Measurements from ENCODE around the gene GPC1.

GPC1 gene

GRCh38 chr2:240458044-240458899, 22.8 kb downstream of the GPC1 start:
- no peak for DNase-seq

- DNase-seq: no peak
Measured at GRCh38 chr2:240458900-240459391, 23.5 kb downstream of the GPC1 start.

DNA sequence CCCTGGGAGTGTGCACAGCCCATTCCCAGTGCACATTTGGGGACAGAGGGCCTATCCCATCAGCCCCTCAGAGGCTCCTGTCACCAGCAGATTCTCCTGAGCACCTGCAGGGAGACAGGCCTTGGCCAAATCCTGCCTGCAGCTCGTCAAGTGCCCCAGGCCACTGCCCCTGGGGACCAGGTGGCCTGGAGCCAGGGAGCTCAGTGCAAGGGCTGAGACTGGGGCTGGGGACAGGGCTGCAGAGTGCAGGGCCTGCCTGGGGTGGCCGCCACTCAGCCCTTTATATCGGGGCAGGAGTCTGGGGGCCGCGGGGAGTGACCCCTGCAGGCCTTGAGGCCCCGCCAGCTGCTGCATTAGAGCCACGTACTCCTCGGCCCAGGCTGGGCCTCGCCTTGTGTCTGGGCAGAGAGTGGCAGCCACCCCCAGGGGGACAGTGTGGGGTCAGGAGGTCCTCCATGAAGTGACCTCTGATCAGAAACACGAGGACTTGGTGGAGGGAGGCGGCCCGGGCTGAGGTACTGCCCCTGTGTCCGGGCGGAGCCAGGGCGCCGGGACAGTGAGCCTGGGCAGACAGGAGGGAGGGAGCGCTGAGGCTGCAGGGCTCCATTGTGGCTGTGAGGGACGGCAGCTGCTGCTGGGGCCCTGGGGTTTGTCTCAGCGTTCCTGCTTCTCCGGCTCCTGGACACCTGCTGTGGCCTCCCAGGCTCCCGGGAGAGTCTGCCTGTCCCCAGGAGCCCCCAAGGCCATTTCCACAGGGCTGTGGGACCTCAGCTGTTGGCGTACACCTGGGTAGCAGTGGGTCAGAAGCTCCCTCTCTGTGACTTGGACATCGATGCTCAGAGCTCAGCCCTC, 24.2 kb downstream of the GPC1 start:
- no peak for DNase-seq

DNA sequence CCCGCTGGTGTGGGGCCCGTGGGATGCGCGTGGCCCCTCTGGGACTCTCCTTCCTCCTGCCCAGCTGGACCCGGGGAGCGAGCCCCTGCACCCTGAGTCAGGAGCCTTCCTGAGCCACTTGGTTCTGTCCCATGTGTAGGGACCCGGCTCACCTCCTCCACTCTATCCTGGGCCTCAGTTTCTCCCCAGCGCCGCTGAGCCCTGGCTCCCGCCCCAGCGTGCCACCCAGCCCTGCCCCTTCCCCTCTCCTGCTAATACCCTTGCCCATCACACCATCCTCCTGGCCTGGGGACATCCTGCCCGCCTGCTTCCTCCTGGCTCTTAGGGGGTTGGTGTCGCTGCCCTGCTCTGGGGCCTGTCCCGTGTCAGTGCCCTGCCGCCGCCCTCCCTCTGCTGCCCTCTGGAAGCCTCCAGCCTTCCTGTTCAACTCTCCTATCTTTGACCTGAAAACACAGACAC, 24.8 kb downstream of the GPC1 start:
- DNase-seq: no peak

- DNase-seq: no peak
Measured at GRCh38 chr2:240460781-240461431, 25.4 kb downstream of the GPC1 start.

GRCh38 chr2:240461471-240462072, 26.1 kb downstream of the GPC1 start:
- DNase-seq: no peak

GRCh38 chr2:240462073-240462706, 26.7 kb downstream of the GPC1 start:
- no peak for DNase-seq

DNA sequence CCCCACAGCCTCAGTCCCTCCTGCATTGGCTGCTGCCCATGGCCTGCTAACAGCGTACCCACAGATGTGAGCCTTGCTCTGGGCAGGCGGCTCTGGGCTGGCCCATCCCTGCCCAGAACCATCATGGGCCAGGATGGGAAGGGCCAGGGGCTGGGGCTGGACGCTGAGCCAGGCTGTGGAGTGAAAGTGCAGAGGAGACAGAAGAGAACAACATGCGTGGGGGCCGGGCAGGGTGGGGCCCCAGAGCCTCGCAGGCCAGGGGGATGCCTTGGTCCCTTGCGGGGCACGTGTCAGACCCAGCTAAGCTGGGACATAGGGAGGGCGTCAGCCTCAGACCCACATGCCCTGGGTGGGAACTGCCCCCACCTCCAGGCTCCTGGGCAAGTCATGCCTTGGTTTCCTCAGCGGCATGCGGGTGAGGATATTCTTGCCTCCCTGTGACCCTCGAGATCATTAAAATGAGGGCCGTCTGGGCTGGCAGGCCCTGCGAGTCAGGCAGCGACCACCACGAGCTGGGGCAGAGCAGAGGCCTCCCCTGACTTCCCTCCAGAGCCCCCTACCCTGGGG, 27.3 kb downstream of the GPC1 start:
- no peak for DNase-seq

DNA sequence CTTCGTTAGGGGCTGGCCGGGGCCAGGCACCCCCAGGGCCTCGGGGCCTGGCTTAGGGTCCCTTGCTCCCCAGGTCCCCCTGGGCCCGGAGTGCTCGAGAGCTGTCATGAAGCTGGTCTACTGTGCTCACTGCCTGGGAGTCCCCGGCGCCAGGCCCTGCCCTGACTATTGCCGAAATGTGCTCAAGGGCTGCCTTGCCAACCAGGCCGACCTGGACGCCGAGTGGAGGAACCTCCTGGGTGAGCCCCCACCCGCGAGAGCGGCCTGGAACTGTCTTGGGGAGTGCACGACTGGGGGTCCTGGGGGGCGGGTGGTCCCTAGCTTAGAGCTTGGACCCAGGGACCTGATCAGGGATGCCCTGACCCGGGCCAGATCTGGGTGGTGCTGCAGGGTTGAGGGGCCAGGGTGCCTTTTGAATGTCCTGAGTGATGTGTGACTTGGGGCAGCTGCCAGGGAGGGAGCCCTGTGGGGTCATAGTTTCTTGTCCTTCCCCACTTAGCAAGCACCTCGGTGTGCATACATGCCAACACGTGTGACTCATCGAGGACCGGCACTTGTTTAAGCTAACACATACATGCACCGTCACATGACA, 27.9 kb downstream of the GPC1 start:
- no peak for DNase-seq

DNA sequence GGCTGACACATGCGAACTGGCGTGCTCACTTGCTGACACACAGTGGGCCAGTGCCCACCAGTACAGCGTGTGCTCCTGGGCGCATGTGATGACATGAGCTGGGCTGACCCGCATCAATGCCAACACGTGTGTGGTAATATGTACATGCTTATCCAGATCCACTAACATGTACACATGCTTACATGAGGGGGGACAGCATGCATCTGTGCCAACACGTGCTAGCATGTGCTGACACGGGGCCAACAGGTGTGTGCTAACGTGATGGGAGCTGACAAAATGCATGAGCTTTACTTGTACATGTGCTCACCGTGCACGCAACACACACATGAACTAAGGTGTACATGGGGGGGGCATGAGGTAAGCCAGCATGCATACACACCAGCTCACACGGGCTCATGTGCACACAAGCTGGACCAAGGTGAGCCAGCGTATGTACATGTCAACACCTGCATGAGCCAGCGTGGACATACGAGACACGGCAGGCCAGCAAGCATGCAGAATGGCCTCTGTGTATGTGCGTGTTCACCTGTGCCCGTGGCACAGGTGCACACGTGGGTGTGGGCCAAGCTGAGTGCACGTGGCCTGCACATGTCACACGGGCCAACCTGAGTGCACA, 28.5 kb downstream of the GPC1 start:
- no peak for DNase-seq

GRCh38 chr2:240464514-240465241, 29.2 kb downstream of the GPC1 start:
- DNase-seq: no peak

DNA sequence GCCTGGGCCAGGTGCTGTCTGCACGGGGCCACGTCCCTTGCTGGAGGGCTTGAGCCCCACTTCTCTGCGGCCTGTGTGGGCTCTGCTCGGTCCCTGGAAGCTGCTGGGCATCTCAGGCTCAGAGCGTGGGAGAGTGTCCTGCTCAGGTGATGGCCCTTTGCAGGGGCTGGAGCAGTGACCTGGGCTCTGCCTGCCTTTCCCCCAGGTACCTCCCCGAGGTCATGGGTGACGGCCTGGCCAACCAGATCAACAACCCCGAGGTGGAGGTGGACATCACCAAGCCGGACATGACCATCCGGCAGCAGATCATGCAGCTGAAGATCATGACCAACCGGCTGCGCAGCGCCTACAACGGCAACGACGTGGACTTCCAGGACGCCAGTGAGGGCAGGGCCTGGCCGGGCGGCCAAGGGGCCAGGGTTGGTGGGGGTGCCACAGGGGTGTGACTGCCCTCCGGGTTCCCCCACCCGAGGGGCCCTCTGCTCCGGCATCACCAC, 29.9 kb downstream of the GPC1 start:
- no peak for DNase-seq

GRCh38 chr2:240465765-240466578, 30.5 kb downstream of the GPC1 start:
- no peak for DNase-seq

- no peak for DNase-seq
Measured at GRCh38 chr2:240466579-240467148, 31.2 kb downstream of the GPC1 start.

DNA sequence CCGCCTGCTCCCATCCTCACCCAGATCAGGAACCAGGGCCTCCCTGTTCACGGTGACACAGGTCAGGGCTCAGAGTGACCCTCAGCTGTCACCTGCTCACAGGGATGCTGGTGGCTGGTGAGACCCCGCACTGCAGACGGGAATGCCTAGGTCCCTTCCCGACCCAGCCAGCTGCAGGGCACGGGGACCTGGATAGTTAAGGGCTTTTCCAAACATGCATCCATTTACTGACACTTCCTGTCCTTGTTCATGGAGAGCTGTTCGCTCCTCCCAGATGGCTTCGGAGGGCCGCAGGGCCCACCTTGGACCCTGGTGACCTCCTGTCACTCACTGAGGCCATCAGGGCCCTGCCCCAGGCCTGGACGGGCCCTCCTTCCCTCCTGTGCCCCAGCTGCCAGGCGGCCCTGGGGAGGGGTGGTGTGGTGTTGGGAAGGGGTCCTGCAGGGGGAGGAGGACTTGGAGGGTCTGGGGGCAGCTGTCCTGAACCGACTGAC, 31.7 kb downstream of the GPC1 start:
- no peak for DNase-seq

DNA sequence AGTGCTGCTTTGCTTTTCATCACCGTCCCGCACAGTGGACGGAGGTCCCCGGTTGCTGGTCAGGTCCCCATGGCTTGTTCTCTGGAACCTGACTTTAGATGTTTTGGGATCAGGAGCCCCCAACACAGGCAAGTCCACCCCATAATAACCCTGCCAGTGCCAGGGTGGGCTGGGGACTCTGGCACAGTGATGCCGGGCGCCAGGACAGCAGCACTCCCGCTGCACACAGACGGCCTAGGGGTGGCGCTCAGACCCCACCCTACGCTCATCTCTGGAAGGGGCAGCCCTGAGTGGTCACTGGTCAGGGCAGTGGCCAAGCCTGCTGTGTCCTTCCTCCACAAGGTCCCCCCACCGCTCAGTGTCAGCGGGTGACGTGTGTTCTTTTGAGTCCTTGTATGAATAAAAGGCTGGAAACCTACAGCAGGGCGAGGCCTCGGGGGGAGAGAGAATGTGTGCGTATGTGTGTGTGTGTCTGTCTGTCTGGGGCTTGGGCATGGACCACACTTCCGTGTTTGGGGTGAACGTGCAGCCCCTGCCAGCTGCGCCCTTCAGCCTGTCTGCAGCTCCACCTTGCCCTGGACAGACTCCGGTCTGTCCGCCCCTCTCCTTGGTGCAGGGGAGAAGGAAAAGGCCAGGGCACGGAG, 32.3 kb downstream of the GPC1 start:
- no peak for DNase-seq

DNA sequence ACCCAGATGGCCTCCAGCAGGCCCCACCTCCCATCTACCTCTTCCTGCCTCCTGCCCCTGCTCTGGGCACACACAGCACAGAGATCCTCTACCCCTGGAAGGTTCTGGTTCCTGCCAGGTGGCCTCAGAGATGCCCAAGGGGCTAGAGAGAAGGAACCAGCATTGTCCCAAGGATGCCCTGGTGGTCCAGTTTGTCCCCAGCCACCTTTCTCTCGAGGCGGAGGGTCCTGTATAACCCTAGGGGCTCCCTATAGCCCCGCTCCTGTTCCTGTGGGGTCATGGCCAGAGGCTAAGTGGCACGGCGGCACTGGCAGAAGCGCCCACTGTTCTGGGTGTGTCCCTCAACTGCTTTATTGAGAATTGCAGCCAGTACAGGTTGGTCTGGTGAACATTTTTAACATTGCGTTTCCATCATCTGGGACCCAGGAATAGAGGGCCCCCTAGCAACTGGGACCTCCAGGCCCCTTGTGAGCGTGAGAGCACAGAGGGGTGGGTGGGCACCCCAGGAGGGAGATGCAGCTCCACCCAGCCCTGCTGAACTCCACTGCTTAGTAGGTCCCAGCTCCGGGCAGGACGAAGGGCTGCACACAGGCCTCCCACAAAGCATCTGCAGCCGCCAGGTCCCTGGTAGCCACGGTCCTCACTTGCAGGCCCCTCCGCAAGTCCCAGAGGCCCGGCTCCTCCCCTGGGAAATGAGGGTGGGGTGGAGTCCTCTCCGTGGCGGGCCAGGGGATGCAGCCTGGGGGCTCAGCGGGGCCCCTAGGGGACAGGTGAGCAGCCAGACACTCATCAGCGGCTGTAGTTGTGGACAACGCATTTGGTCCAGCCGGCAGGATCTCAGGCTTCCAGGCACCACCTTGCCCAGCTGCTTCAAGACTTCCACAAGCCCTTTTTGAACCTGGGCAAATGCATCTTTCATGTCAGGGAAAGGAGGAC, 33.1 kb downstream of the GPC1 start:
- DNase-seq: no peak

All from activated effector memory CD4-positive, alpha-beta T cell treated with Interleukin-2 at 50 U/mL for 16 hours (primary cell).